Skeletal muscle tissue (tissue), 4 donors: ENCODE results near the gene TFEB. TPM values are rescaled to one million over a fixed set of nuclear protein-coding genes. Genes with fewer than 3 reads are reported as not detected.
"Not testable (repeated sequence)": the region's sequence is repeated elsewhere in the genome, so short reads cannot be mapped to it uniquely, and the experiment has no call there.

Source experiments
- H3K27ac ChIP-seq: one replicate; pipeline ENCODE4 v1.7.0; 2013; ENCODE audit warnings: mild to moderate bottlenecking, low read depth, low read length, inconsistent platforms
- H3K27me3 ChIP-seq, 3 donors: one replicate each; pipeline ENCODE4 v1.7.0; 2013; ENCODE audit warnings: low read length in 3 of 3; ENCODE audit not compliant: control insufficient read depth in 3 of 3, insufficient read depth in 3 of 3
- H3K36me3 ChIP-seq, 3 donors: one replicate each; pipeline ENCODE4 v1.7.0; 2013; ENCODE audit warnings: low read length in 3 of 3; ENCODE audit not compliant: control insufficient read depth in 3 of 3, insufficient read depth in 3 of 3
- H3K4me1 ChIP-seq, 3 donors: one replicate each; pipeline ENCODE4 v1.7.0; 2013; ENCODE audit warnings: low read length in 3 of 3, mild to moderate bottlenecking in 3 of 3; ENCODE audit not compliant: control insufficient read depth in 3 of 3, insufficient read depth in 3 of 3
- H3K4me3 ChIP-seq, 3 donors: one replicate each; pipeline ENCODE4 v1.7.0; 2013; ENCODE audit warnings: low read length in 3 of 3
- H3K9ac ChIP-seq, 3 donors: one replicate each; pipeline ENCODE4 v1.7.0; 2013; ENCODE audit warnings: low read length in 3 of 3, mild to moderate bottlenecking in 3 of 3, moderate library complexity in 2 of 3, low read depth in 1 of 3
- H3K9me3 ChIP-seq, 3 donors: one replicate each; pipeline ENCODE4 v1.7.0; 2013; ENCODE audit warnings: low read length in 3 of 3; ENCODE audit not compliant: control insufficient read depth in 3 of 3
- total RNA-seq: library from RNA; depleted of rRNA; stranded (reverse); fragments of >200 nt; gene quantifications from one replicate; pipeline ENCODE4 v1.2.3, GENCODE V29; 2014
- donor health status: Osteomylitis.

Gene TFEB
- total RNA-seq, 1 donor from 2014 or later = 7.8 TPM

GRCh38 chr6:41766043-41766664 is 30.7 kb upstream of the TFEB start:
- not testable (repeated sequence) for H3K9ac ChIP-seq, H3K4me3 ChIP-seq, H3K4me1 ChIP-seq, H3K27me3 ChIP-seq, H3K9me3 ChIP-seq, H3K27ac ChIP-seq
- peaks cover 6 to 10% (median 9%) of the 10 kb centered on the region in 3 donors for H3K36me3 ChIP-seq

DNA sequence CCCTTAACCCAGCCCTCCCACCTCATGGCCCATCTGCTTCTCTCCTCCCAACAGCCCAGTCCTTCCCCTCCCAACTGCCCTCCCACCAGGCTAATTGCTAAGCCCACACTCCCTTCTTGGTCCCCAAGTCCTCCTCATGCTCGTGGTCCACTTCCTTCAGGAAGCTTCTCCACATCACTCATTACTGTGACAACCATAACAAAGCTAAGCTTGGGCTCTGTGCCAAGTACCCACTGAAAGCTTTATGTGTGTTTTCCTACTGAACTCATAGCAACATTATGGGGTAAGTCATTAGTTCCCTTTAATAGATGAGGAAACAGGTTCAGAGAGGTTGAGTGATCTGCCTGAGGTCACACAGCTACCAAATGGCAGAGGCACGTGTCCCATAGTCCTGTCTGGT is 28.1 kb upstream of the TFEB start:
- Histone ChIP-seq H3K27ac (no peak overlapping the region), H3K9ac (no peak overlapping the region), H3K9me3 (no peaks in the 10 kb centered on the region), H3K4me1 (peaks cover 4 to 9% (median 5%) of the 10 kb centered on the region in 3 donors), H3K4me3 (no peak overlapping the region), H3K27me3 (no peaks in the 10 kb centered on the region), H3K36me3 (no peaks in the 10 kb centered on the region)

DNA sequence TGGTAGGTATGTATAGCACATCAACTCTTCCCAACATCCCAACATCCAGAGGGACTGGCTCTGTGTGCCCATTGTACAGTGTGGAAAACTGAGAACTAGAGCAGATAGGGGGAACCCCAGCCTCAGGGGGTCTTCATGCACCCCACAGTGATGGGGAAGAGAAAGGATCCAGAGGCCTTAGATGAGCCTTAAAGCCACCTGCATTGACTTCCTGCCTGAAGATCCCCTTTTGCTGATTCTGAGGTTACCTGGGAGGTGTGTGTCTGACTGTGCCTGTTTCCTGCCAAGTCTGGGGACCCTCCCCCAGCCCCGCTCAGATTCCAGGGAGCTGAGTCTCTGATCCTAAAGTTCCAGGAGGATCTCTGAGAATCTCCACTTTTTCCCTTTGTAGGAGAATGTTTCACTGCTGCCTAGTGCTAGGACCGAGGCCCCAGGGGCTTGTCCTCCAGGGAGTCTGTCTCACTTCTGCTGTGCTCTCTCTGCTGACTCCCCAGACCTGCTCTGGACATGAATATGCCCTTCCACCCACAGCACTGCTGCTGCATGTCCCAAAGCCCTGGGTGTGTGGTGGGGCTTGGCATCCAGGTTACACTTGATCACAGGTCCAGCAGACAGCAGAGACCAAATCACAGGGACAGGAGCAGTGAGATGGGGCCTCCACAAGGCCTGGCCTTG is 24.6 kb upstream of the TFEB start:
- H3K4me1 ChIP-seq = peaks cover 0 to 7% (median 2%) of the 10 kb centered on the region in 3 donors

GRCh38 chr6:41759106-41759904 is 23.9 kb upstream of the TFEB start:
- Histone ChIP-seq H3K4me3 (no peak overlapping the region), H3K27me3 (no peaks in the 10 kb centered on the region), H3K9me3 (no peaks in the 10 kb centered on the region), H3K4me1 (peaks cover 0 to 7% (median 2%) of the 10 kb centered on the region in 3 donors), H3K9ac (no peak overlapping the region), H3K27ac (no peak overlapping the region), H3K36me3 (no peaks in the 10 kb centered on the region)

More for the DNA sequence above, 24.6 kb upstream of the TFEB start:
- Histone ChIP-seq H3K9ac (no peak overlapping the region), H3K27me3 (no peaks in the 10 kb centered on the region), H3K36me3 (no peaks in the 10 kb centered on the region), H3K9me3 (no peaks in the 10 kb centered on the region), H3K27ac (no peak overlapping the region), H3K4me3 (no peak overlapping the region)

- no peaks in the 10 kb centered on the region for H3K36me3 ChIP-seq
Observed at GRCh38 chr6:41758641-41759035, 23.2 kb upstream of the TFEB start.

GRCh38 chr6:41757931-41758640 is 22.7 kb upstream of the TFEB start:
- no peak overlapping the region for H3K27ac ChIP-seq
- H3K4me1 ChIP-seq = peaks cover 0 to 7% (median 2%) of the 10 kb centered on the region in 3 donors
- no peaks in the 10 kb centered on the region for H3K9me3 ChIP-seq
- H3K9ac ChIP-seq = no peak overlapping the region
- H3K27me3 ChIP-seq = no peaks in the 10 kb centered on the region
- H3K4me3 ChIP-seq = no peak overlapping the region
- H3K36me3 ChIP-seq = no peaks in the 10 kb centered on the region

More at GRCh38 chr6:41758641-41759035, 23.2 kb upstream of the TFEB start:
- Histone ChIP-seq H3K27me3 (no peaks in the 10 kb centered on the region), H3K4me3 (no peak overlapping the region), H3K9ac (no peak overlapping the region), H3K27ac (no peak overlapping the region), H3K9me3 (no peaks in the 10 kb centered on the region), H3K4me1 (peaks cover 0 to 7% (median 2%) of the 10 kb centered on the region in 3 donors)

DNA sequence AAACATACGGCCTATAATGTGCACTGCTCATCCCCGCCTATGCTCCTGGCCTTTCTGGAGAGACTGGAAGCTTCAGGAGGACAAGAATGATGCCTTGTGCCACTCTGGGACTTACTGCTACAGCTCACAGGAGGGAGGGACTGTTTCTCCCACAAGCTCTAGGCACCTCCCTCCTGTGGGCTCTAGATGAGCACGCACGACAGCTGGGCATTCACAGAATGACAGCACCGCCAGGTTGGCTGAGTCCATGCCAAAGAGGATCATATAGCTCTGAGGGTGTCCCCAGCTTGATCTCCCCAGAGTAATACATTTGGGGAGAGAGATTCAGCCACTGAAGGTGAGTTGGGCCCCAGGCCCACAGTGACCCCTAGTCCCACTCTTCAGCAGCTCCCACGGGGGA is 21.9 kb upstream of the TFEB start:
- Histone ChIP-seq H3K36me3 (no peaks in the 10 kb centered on the region), H3K9me3 (no peaks in the 10 kb centered on the region), H3K9ac (no peak overlapping the region), H3K4me1 (peaks cover 0 to 7% (median 2%) of the 10 kb centered on the region in 3 donors), H3K4me3 (no peak overlapping the region), H3K27me3 (no peaks in the 10 kb centered on the region), H3K27ac (no peak overlapping the region)

DNA sequence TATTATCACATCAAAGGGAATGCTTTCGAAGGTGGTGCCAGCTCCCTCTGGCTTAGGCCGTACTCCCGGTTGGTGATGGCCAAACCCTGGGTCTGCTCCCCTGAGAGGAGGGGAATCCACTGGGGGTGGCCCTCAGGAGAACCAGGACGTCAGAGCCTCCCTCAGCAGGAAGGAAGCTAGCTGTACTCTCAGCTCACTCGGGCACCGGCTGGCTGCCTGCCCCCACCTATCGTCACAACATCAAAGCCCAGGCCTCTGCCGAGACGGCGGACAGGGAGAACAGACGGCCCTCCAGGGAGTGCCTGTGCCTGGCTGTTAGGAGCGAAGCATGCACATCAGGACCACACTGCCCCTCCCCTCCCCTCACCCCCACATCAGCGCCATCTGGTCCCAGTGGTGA is 20.9 kb upstream of the TFEB start:
- H3K9me3 ChIP-seq = no peaks in the 10 kb centered on the region
- no peaks in the 10 kb centered on the region for H3K27me3 ChIP-seq
- H3K9ac ChIP-seq = no peak overlapping the region
- H3K4me3 ChIP-seq = no peak overlapping the region
- H3K36me3 ChIP-seq = no peaks in the 10 kb centered on the region
- no peak overlapping the region for H3K27ac ChIP-seq
- peaks cover 0 to 7% (median 2%) of the 10 kb centered on the region in 3 donors for H3K4me1 ChIP-seq

GRCh38 chr6:41755895-41756294 is 20.5 kb upstream of the TFEB start:
- no peaks in the 10 kb centered on the region for H3K36me3 ChIP-seq
- H3K27ac ChIP-seq = no peak overlapping the region
- no peaks in the 10 kb centered on the region for H3K9me3 ChIP-seq
- no peak overlapping the region for H3K4me3 ChIP-seq
- H3K27me3 ChIP-seq = no peaks in the 10 kb centered on the region
- H3K4me1 ChIP-seq = peaks cover 0 to 7% (median 2%) of the 10 kb centered on the region in 3 donors
- H3K9ac ChIP-seq = no peak overlapping the region
